ENCODE data around the gene RAVER2. TPM values are rescaled to one million over a fixed set of nuclear protein-coding genes. Genes with fewer than 3 reads are reported as not detected.
"Not testable (repeated sequence)": the region's sequence is repeated elsewhere in the genome, so short reads cannot be mapped to it uniquely, and the experiment has no call there.

RAVER2 gene
- total RNA-seq, 1 experiment from 2014 or later = 12.4 TPM

DNA sequence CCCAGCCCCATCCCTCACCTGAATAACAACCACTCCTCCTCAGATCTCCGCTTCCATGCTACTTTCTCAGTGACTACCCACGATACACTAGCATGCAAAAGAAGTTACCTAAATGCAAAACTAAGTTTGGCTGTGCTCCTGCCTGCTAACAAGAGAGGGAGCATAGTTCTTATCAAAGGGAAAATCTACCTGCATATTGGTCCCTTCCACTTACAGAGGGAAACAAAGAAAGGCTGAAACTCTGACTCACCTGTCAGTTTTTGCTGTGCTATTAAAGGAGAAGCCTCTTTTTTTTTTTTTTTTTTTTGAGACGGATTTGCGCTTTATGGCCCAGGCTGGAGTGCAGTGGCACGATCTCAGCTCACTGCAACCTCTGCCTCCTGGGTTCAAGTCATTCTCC, 43.8 kb upstream of the RAVER2 start:
- BruUV-seq (replicated peaks) = no TSS peak
- H3K27ac ChIP-seq = no peak overlapping the region
- H3K9me2 ChIP-seq (ENCODE audit: insufficient read depth) = no peaks in the 10 kb centered on the region
- no peaks in the 10 kb centered on the region for H3K79me2 ChIP-seq (ENCODE audit: low read depth)
- H3K4me2 ChIP-seq = no peak overlapping the region
- intact Hi-C loops (cut with micrococcal nuclease; ENCODE audit: unreplicated experiment) = no loop called here
- POLR2A ChIA-PET (ENCODE audit: unreplicated experiment) = no interaction called here
- no peaks in the 10 kb centered on the region for H3K4me1 ChIP-seq (replicated peaks; ENCODE audit: insufficient read depth)
- no peaks in the 10 kb centered on the region for H4K20me1 ChIP-seq (ENCODE audit: insufficient read depth)
- no peaks in the 10 kb centered on the region for H3K36me3 ChIP-seq (ENCODE audit: low read depth)
- no peaks in the 10 kb centered on the region for H3K27me3 ChIP-seq (ENCODE audit: insufficient read depth, low read depth)
- no peaks in the 10 kb centered on the region for H3K9me3 ChIP-seq (ENCODE audit: insufficient read depth, low read depth)
- H3K4me3 ChIP-seq = no peak overlapping the region
- no peaks in the 10 kb centered on the region for H3F3A ChIP-seq (ENCODE audit: insufficient read depth, low read depth)
- no peak overlapping the region for H2AFZ ChIP-seq
- peak; percentile 11 to 55 for DNase-seq
- no peak for TF ChIP-seq CTCF (conservative IDR thresholded peaks at IDR 0.05)
- TF ChIP-seq EZH2 (IDR thresholded peaks at IDR 0.05; ENCODE audit: low read depth) = no peak
- CTCF ChIA-PET = interaction anchor here (0.7 kb wide), 1 partner anchor 102 kb away, joined by 4 read pairs; no protein-coding TSS in a partner anchor

DNA sequence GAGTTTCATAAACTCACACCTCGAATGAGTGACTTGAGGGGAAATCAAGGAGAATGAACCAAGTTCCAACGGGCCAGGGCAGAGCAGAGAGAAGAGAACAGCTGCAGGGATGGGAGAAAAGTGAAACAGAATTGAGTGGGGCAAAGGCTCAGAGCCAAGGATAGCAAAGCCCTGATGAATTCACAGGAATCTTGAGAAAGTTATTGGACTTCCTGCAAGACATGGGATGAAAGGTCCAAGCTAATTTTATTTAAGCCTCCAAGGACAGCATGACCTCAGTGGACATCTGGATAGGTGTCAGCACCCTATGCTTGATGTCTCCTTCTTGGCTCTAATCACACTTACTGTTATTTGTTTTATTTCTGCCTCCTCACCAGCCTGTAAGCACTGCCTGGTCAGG, 43.0 kb upstream of the RAVER2 start:
- POLR2A ChIA-PET (ENCODE audit: unreplicated experiment) = no interaction called here
- H3K79me2 ChIP-seq (ENCODE audit: low read depth) = no peaks in the 10 kb centered on the region
- H3K9me3 ChIP-seq (ENCODE audit: insufficient read depth, low read depth) = no peaks in the 10 kb centered on the region
- no peaks in the 10 kb centered on the region for H4K20me1 ChIP-seq (ENCODE audit: insufficient read depth)
- H3K4me1 ChIP-seq (replicated peaks; ENCODE audit: insufficient read depth) = no peaks in the 10 kb centered on the region
- no peak for DNase-seq
- BruUV-seq (replicated peaks) = no TSS peak
- no peak overlapping the region for H2AFZ ChIP-seq
- no peak overlapping the region for H3K4me2 ChIP-seq
- no peaks in the 10 kb centered on the region for H3K36me3 ChIP-seq (ENCODE audit: low read depth)
- no peaks in the 10 kb centered on the region for H3F3A ChIP-seq (ENCODE audit: insufficient read depth, low read depth)
- H3K27ac ChIP-seq = no peak overlapping the region
- intact Hi-C loops (cut with micrococcal nuclease; ENCODE audit: unreplicated experiment) = no loop called here
- no peaks in the 10 kb centered on the region for H3K27me3 ChIP-seq (ENCODE audit: insufficient read depth, low read depth)
- CTCF ChIA-PET = interaction anchor here (0.7 kb wide), 1 partner anchor 101 kb away, joined by 4 read pairs; no protein-coding TSS in a partner anchor
- no peaks in the 10 kb centered on the region for H3K9me2 ChIP-seq (ENCODE audit: insufficient read depth)
- H3K4me3 ChIP-seq = no peak overlapping the region
- no peak for TF ChIP-seq EZH2 (IDR thresholded peaks at IDR 0.05; ENCODE audit: low read depth)

DNA sequence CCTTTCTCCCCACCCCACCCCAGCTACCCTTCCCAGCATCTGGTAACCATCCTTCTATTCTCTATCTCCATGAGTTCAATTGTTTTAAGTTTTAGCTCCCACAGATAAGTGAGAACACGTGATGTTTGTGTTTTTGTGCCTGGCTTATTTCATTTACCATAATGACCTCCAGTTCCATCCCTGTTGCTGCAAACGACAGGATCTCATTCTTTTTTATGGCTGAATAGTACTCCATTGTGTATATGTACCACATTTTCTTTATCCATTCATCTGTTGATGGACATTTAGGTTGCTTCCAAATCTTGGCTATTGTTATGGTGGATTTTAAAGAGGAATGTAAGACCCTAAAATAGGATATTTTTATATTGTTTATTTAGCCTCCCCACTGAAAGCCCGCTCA, 42.2 kb upstream of the RAVER2 start:
- DNase-seq; BruUV-seq (replicated peaks); H2AFZ ChIP-seq; H3F3A ChIP-seq (ENCODE audit: insufficient read depth, low read depth); H4K20me1 ChIP-seq (ENCODE audit: insufficient read depth); H3K4me1 ChIP-seq (replicated peaks; ENCODE audit: insufficient read depth); POLR2A ChIA-PET (ENCODE audit: unreplicated experiment); H3K9me2 ChIP-seq (ENCODE audit: insufficient read depth); H3K27me3 ChIP-seq (ENCODE audit: insufficient read depth, low read depth); intact Hi-C loops (cut with micrococcal nuclease; ENCODE audit: unreplicated experiment); H3K79me2 ChIP-seq (ENCODE audit: low read depth); H3K4me2 ChIP-seq; H3K9me3 ChIP-seq (ENCODE audit: insufficient read depth, low read depth); H3K36me3 ChIP-seq (ENCODE audit: low read depth); H3K27ac ChIP-seq; H3K4me3 ChIP-seq; CTCF ChIA-PET: not testable (repeated sequence)

DNA sequence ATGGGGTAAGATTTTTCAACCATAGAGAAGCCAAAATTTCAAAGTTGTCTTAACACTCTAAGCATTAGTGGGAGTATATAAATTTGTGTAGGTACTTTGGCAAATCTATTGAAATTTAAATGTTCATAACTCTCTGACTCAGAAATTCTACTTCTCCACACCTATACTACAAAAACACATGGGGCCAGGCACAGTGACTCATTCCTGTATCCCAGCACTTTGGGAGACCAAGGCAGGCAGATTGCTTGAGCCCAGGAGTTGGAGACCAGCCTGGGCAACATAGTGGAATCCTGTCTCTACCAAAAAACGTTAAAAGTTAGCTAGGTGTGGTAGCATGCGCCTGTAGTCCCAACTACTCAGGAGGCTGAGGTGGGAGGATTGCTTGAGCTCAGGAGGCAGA, 41.3 kb upstream of the RAVER2 start:
- H3K27ac ChIP-seq = no peak overlapping the region
- H4K20me1 ChIP-seq (ENCODE audit: insufficient read depth) = no peaks in the 10 kb centered on the region
- H3K9me2 ChIP-seq (ENCODE audit: insufficient read depth) = no peaks in the 10 kb centered on the region
- no peaks in the 10 kb centered on the region for H3F3A ChIP-seq (ENCODE audit: insufficient read depth, low read depth)
- intact Hi-C loops (cut with micrococcal nuclease; ENCODE audit: unreplicated experiment) = no loop called here
- no TSS peak for BruUV-seq (replicated peaks)
- DNase-seq = no peak
- no peaks in the 10 kb centered on the region for H3K4me1 ChIP-seq (replicated peaks; ENCODE audit: insufficient read depth)
- H3K4me3 ChIP-seq = no peak overlapping the region
- no peaks in the 10 kb centered on the region for H3K36me3 ChIP-seq (ENCODE audit: low read depth)
- POLR2A ChIA-PET (ENCODE audit: unreplicated experiment) = interaction anchor here (0.7 kb wide), 1 partner anchor 21 kb away, joined by 8 read pairs; no protein-coding TSS in a partner anchor
- no peak overlapping the region for H3K4me2 ChIP-seq
- H3K79me2 ChIP-seq (ENCODE audit: low read depth) = no peaks in the 10 kb centered on the region
- no peaks in the 10 kb centered on the region for H3K9me3 ChIP-seq (ENCODE audit: insufficient read depth, low read depth)
- CTCF ChIA-PET = no interaction called here
- no peaks in the 10 kb centered on the region for H3K27me3 ChIP-seq (ENCODE audit: insufficient read depth, low read depth)
- H2AFZ ChIP-seq = no peak overlapping the region
- no peak for TF ChIP-seq CTCF (conservative IDR thresholded peaks at IDR 0.05)
- TF ChIP-seq EZH2 (IDR thresholded peaks at IDR 0.05; ENCODE audit: low read depth) = no peak

All from PC-9 (cell line).